ENCODE data around the gene HACD2.

The HACD2 gene

DNA sequence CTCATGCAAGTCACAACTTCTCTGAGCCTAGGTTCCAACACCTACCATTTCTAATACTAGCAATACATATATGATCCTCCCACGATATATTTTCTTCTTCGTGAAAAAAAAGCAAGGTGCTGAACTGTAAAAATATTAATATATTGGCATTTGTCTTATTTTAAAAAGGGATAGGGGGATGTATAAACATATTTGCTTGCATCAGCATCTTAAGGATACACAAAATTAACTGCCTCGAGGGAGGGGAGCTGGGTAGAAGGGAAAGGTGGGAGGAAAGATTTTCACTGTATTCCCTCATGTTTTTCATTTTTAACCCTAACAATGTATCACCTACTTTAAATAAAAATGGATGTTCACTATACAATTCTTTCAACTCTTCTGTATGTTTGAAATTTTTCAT, 1.3 kb downstream of the HACD2 start:
- H3K27ac ChIP-seq (ENCODE audit: low read depth, low read length), result peak overlapping the region; percentile 76

DNA sequence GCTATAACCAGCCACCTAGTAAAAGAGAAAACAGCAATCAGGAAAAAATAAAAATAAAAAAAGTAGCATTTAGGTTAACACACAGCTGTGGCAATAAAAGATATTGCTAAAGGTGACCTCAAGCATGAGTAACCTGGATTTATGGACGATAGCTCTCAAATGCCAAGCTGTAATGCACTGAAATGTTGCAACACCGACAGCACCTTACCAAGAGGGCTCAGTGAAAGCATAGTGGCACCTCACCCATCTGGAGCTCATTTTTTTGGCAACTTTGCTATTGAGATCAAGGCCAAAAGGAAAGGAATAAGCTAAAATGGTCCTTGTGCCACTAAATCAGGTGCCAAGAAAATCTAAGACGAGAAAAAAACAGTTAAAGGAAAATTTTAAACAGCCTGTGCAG, 2.5 kb downstream of the HACD2 start:
- H3K27ac ChIP-seq (ENCODE audit: low read depth, low read length), result peak overlapping the region; percentile 76
- H3K36me3 ChIP-seq (ENCODE audit: control insufficient read depth in 5 of 5, insufficient read depth in 5 of 5, low read length in 5 of 5), result peaks cover 10 to 24% (median 14%) of the 10 kb centered on the region in 5 donors
- peak overlapping the region in 1 of 5 donors; percentile 88 for H3K4me3 ChIP-seq (ENCODE audit: low read depth in 1 of 5, low read length in 5 of 5)
- no peaks in the 10 kb centered on the region for H3K9me3 ChIP-seq (ENCODE audit: control insufficient read depth in 5 of 5, low read length in 5 of 5)
- H3K9ac ChIP-seq (ENCODE audit: low read length in 5 of 5), result peak overlapping the region in 3 of 5 donors; percentile 3 to 63 (median 30)
- H3K4me1 ChIP-seq (ENCODE audit: control insufficient read depth in 5 of 5, insufficient read depth in 5 of 5, low read length in 5 of 5), result peaks cover 0 to 68% (median 33%) of the 10 kb centered on the region in 5 donors
- no peaks in the 10 kb centered on the region for H3K27me3 ChIP-seq (ENCODE audit: control insufficient read depth in 5 of 5, insufficient read depth in 4 of 5, low read length in 5 of 5)

More for the DNA sequence above, 1.3 kb downstream of the HACD2 start:
- Histone ChIP-seq H3K9ac (ENCODE audit: low read length in 5 of 5) (peak overlapping the region in 3 of 5 donors; percentile 70 to 86 (median 74)), H3K27me3 (ENCODE audit: control insufficient read depth in 5 of 5, insufficient read depth in 4 of 5, low read length in 5 of 5) (no peaks in the 10 kb centered on the region), H3K9me3 (ENCODE audit: control insufficient read depth in 5 of 5, low read length in 5 of 5) (no peaks in the 10 kb centered on the region), H3K36me3 (ENCODE audit: control insufficient read depth in 5 of 5, insufficient read depth in 5 of 5, low read length in 5 of 5) (peaks cover 10 to 22% (median 14%) of the 10 kb centered on the region in 5 donors), H3K4me1 (ENCODE audit: control insufficient read depth in 5 of 5, insufficient read depth in 5 of 5, low read length in 5 of 5) (peaks cover 0 to 60% (median 33%) of the 10 kb centered on the region in 5 donors), H3K4me3 (ENCODE audit: low read depth in 1 of 5, low read length in 5 of 5) (peak overlapping the region in 4 of 5 donors; percentile 79 to 96 (median 86))

DNA sequence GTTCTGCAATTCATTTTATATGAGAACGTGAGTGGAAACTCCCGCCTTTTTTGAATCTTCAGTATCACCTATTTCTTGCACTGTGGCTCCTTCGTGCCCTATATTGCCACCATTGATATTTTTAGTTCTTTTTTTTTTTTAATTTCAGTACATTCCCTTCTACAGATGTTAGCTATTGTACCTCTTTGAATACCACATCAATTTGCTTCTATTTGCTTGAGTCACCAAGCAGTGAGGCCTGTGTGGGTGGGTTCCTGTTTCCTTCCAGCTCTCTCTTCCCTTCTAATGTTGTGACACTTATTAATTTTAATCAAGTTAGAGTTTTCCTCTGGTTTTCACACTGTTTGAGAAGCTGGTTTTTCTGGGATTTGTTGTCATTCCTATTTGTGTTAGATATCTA, 8.7 kb downstream of the HACD2 start:
- Histone ChIP-seq H3K4me3 (ENCODE audit: low read depth in 1 of 5, low read length in 5 of 5) (no peak overlapping the region), H3K4me1 (ENCODE audit: control insufficient read depth in 5 of 5, insufficient read depth in 5 of 5, low read length in 5 of 5) (peaks cover 0 to 44% (median 7%) of the 10 kb centered on the region in 5 donors), H3K9me3 (ENCODE audit: control insufficient read depth in 5 of 5, low read length in 5 of 5) (no peaks in the 10 kb centered on the region), H3K27me3 (ENCODE audit: control insufficient read depth in 5 of 5, insufficient read depth in 4 of 5, low read length in 5 of 5) (no peaks in the 10 kb centered on the region), H3K9ac (ENCODE audit: low read length in 5 of 5) (no peak overlapping the region), H3K27ac (ENCODE audit: low read depth, low read length) (peak overlapping the region; percentile 46), H3K36me3 (ENCODE audit: control insufficient read depth in 5 of 5, insufficient read depth in 5 of 5, low read length in 5 of 5) (peaks cover 10 to 37% (median 20%) of the 10 kb centered on the region in 5 donors)

DNA sequence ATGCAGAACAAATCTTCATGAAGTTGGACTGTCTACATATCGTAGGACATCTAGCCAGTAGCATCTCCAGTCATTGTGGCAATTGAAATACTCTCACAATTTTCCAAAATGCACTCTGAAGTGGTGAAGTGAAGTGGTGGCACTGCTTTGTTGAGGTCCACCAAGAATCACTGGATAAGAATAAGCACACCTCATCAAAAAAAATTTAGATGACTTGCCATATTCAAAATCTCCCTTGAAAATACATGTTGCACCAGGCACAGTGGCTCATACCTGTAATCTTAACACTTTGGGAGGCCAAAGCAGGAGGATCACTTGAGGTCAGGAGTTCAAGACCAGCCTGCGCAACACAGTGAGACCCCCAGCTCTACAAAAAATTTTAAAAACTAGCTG, 12.9 kb downstream of the HACD2 start:
- Histone ChIP-seq H3K36me3 (ENCODE audit: control insufficient read depth in 5 of 5, insufficient read depth in 5 of 5, low read length in 5 of 5) (peaks cover 7 to 26% (median 15%) of the 10 kb centered on the region in 5 donors), H3K9ac (ENCODE audit: low read length in 5 of 5) (no peak overlapping the region), H3K27me3 (ENCODE audit: control insufficient read depth in 5 of 5, insufficient read depth in 4 of 5, low read length in 5 of 5) (no peaks in the 10 kb centered on the region), H3K4me1 (ENCODE audit: control insufficient read depth in 5 of 5, insufficient read depth in 5 of 5, low read length in 5 of 5) (peaks cover 0 to 29% (median 8%) of the 10 kb centered on the region in 5 donors), H3K4me3 (ENCODE audit: low read depth in 1 of 5, low read length in 5 of 5) (no peak overlapping the region), H3K9me3 (ENCODE audit: control insufficient read depth in 5 of 5, low read length in 5 of 5) (no peaks in the 10 kb centered on the region), H3K27ac (ENCODE audit: low read depth, low read length) (peak overlapping the region; percentile 6)

DNA sequence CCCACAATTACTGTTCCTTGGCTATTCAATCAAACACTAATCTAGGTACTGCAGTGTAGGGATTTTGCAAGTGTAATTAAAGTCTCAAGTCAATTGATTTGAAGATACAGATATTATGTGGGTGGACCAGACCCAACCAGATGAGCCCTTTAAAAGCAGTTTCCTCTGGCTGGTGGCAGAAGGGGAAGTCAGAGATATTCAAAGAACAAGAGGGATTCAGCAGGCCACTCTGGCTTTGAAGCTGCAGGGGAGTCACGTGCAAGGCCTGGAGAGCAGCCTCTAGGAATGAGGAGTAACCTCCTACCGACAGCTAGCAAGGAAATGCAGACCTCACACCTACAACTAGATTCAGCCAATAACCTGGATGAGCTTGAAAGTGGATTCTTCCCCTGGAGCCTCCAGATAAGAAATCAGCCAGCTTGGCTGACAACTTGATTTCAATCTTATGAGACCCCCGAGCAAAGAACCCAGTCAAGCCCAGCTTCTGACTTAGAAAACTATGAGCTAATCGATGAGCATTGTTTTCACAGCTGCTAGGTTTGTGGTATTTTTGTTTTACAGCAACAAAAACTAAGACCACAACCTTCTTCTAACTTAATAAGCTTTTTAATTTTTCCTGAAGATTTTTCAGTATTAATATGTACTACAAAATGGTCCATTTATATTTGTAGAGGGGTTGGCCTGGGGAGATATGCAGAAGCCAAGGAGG, 13.4 kb downstream of the HACD2 start:
- Histone ChIP-seq H3K9me3 (ENCODE audit: control insufficient read depth in 5 of 5, low read length in 5 of 5) (no peaks in the 10 kb centered on the region), H3K4me1 (ENCODE audit: control insufficient read depth in 5 of 5, insufficient read depth in 5 of 5, low read length in 5 of 5) (peaks cover 0 to 26% (median 6%) of the 10 kb centered on the region in 5 donors), H3K4me3 (ENCODE audit: low read depth in 1 of 5, low read length in 5 of 5) (no peak overlapping the region), H3K27me3 (ENCODE audit: control insufficient read depth in 5 of 5, insufficient read depth in 4 of 5, low read length in 5 of 5) (no peaks in the 10 kb centered on the region), H3K36me3 (ENCODE audit: control insufficient read depth in 5 of 5, insufficient read depth in 5 of 5, low read length in 5 of 5) (peaks cover 6 to 24% (median 14%) of the 10 kb centered on the region in 5 donors), H3K9ac (ENCODE audit: low read length in 5 of 5) (no peak overlapping the region), H3K27ac (ENCODE audit: low read depth, low read length) (peak overlapping the region; percentile 6)

DNA sequence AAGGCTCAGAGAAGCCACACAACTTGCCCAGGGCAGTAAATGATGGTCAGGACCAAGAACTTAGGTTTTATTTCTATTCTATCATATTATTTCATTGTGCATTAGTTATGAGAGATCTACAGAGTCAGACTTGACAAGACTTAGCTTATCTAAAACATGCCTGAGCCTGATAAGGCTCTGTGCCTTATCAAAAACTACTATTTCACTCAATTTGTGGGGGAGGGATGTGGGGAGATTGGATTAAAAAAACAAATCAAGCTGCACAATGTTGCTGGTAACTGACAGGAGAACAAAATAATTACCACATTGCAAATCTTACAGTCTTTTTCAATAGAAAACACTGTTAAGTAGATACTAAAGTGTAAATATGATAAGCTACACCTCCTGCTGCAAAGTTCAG, 16.0 kb downstream of the HACD2 start:
- Histone ChIP-seq H3K36me3 (ENCODE audit: control insufficient read depth in 5 of 5, insufficient read depth in 5 of 5, low read length in 5 of 5) (peaks cover 8 to 41% (median 16%) of the 10 kb centered on the region in 5 donors), H3K4me1 (ENCODE audit: control insufficient read depth in 5 of 5, insufficient read depth in 5 of 5, low read length in 5 of 5) (peaks cover 0 to 20% (median 6%) of the 10 kb centered on the region in 5 donors), H3K27me3 (ENCODE audit: control insufficient read depth in 5 of 5, insufficient read depth in 4 of 5, low read length in 5 of 5) (no peaks in the 10 kb centered on the region), H3K9me3 (ENCODE audit: control insufficient read depth in 5 of 5, low read length in 5 of 5) (no peaks in the 10 kb centered on the region), H3K9ac (ENCODE audit: low read length in 5 of 5) (no peak overlapping the region), H3K27ac (ENCODE audit: low read depth, low read length) (no peak overlapping the region), H3K4me3 (ENCODE audit: low read depth in 1 of 5, low read length in 5 of 5) (no peak overlapping the region)

DNA sequence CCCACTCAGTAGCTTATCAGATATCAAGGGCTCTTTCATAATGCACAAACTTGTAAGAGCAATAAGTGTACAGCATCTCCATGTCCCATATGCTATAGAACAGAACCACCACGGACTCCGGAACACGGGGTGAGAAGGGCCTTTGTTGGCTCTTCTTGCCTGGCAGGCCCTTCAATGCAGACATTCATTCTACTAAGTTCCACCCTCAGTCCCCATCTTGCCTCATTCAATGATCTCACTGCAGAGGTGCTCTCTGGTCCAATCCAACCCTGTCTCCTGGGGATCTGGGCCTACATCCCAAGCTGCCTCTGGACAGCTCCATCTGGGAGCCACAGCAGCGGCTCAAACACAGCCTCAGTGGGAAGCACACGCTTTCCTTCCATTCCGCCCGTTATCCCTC, 16.8 kb downstream of the HACD2 start:
- peak overlapping the region; percentile 7 for H3K27ac ChIP-seq (ENCODE audit: low read depth, low read length)
- H3K4me3 ChIP-seq (ENCODE audit: low read depth in 1 of 5, low read length in 5 of 5), result no peak overlapping the region
- no peaks in the 10 kb centered on the region for H3K9me3 ChIP-seq (ENCODE audit: control insufficient read depth in 5 of 5, low read length in 5 of 5)

DNA sequence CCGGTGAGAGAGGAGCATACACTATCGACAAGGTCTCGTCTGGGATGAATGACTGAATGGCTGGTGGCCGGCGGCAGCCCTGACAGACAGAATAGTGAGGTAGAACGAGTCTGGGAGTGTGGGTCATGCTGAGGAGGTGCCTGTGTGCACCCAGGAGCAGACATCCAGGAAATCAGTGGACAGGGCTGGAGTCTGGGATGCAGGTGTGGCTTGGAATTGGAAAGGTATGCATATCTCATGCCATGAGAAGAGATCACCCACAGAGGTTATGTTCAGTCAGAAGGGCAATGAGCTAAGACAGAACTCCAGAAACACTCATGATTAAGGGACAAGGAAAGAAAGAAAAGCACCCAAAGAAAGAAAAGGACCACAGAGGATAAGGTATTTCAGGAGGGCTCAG, 20.8 kb downstream of the HACD2 start:
- H3K4me1 ChIP-seq (ENCODE audit: control insufficient read depth in 5 of 5, insufficient read depth in 5 of 5, low read length in 5 of 5), result peaks cover 0 to 1% (median 0%) of the 10 kb centered on the region in 5 donors
- H3K27ac ChIP-seq (ENCODE audit: low read depth, low read length), result no peak overlapping the region
- no peak overlapping the region for H3K4me3 ChIP-seq (ENCODE audit: low read depth in 1 of 5, low read length in 5 of 5)
- H3K9ac ChIP-seq (ENCODE audit: low read length in 5 of 5), result no peak overlapping the region
- no peaks in the 10 kb centered on the region for H3K27me3 ChIP-seq (ENCODE audit: control insufficient read depth in 5 of 5, insufficient read depth in 4 of 5, low read length in 5 of 5)
- H3K36me3 ChIP-seq (ENCODE audit: control insufficient read depth in 5 of 5, insufficient read depth in 5 of 5, low read length in 5 of 5), result peaks cover 3 to 34% (median 20%) of the 10 kb centered on the region in 5 donors
- no peaks in the 10 kb centered on the region for H3K9me3 ChIP-seq (ENCODE audit: control insufficient read depth in 5 of 5, low read length in 5 of 5)

More for the DNA sequence above, 16.8 kb downstream of the HACD2 start:
- H3K36me3 ChIP-seq (ENCODE audit: control insufficient read depth in 5 of 5, insufficient read depth in 5 of 5, low read length in 5 of 5), result peaks cover 7 to 42% (median 18%) of the 10 kb centered on the region in 5 donors
- H3K9ac ChIP-seq (ENCODE audit: low read length in 5 of 5), result no peak overlapping the region
- no peaks in the 10 kb centered on the region for H3K27me3 ChIP-seq (ENCODE audit: control insufficient read depth in 5 of 5, insufficient read depth in 4 of 5, low read length in 5 of 5)
- H3K4me1 ChIP-seq (ENCODE audit: control insufficient read depth in 5 of 5, insufficient read depth in 5 of 5, low read length in 5 of 5), result peaks cover 0 to 20% (median 6%) of the 10 kb centered on the region in 5 donors

DNA sequence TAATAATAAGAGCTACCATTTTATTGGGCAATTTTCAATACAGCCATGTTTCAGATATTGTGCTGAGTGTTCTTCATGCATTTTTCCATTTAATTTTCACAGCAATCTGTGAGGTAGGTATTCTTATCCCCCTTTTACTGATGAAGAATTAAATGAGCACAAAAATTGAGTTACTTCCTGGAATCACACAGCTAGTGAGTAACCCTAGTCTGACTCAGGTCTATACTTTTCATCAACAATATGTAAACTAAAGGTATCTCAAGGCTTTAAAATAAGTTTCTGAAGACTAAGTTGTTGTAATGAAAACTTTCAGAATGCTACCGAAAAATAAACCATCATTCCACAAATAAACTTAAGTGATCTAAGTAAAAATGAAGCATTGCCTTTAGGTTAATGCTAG, 22.3 kb downstream of the HACD2 start:
- no peak overlapping the region for H3K9ac ChIP-seq (ENCODE audit: low read length in 5 of 5)
- H3K36me3 ChIP-seq (ENCODE audit: control insufficient read depth in 5 of 5, insufficient read depth in 5 of 5, low read length in 5 of 5), result peaks cover 0 to 32% (median 20%) of the 10 kb centered on the region in 5 donors
- H3K27me3 ChIP-seq (ENCODE audit: control insufficient read depth in 5 of 5, insufficient read depth in 4 of 5, low read length in 5 of 5), result no peaks in the 10 kb centered on the region
- no peaks in the 10 kb centered on the region for H3K9me3 ChIP-seq (ENCODE audit: control insufficient read depth in 5 of 5, low read length in 5 of 5)
- H3K4me1 ChIP-seq (ENCODE audit: control insufficient read depth in 5 of 5, insufficient read depth in 5 of 5, low read length in 5 of 5), result peaks cover 0 to 2% (median 0%) of the 10 kb centered on the region in 5 donors
- H3K4me3 ChIP-seq (ENCODE audit: low read depth in 1 of 5, low read length in 5 of 5), result no peak overlapping the region
- H3K27ac ChIP-seq (ENCODE audit: low read depth, low read length), result peak overlapping the region; percentile 15

DNA sequence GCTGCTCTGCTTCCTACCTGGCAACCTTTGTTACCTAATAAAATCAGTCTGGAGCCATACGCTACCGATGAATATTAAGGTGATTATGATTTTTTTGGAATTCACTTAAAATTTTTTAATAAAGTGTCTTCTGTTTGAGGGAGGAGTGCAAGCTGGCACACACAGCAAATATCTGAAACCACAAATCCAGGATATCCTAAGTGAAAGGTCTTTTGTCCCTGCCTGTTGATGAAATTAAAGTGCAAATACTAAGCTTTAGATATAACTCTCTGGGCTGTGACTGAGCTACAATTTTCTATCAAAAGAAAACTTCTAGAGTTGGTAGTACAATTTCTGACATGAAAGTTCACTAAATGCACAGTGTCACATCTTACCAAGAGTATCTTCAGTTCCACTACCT, 23.7 kb downstream of the HACD2 start:
- Histone ChIP-seq H3K27ac (ENCODE audit: low read depth, low read length) (no peak overlapping the region), H3K9me3 (ENCODE audit: control insufficient read depth in 5 of 5, low read length in 5 of 5) (no peaks in the 10 kb centered on the region), H3K36me3 (ENCODE audit: control insufficient read depth in 5 of 5, insufficient read depth in 5 of 5, low read length in 5 of 5) (peaks cover 0 to 24% (median 17%) of the 10 kb centered on the region in 5 donors), H3K9ac (ENCODE audit: low read length in 5 of 5) (no peak overlapping the region), H3K4me3 (ENCODE audit: low read depth in 1 of 5, low read length in 5 of 5) (no peak overlapping the region), H3K4me1 (ENCODE audit: control insufficient read depth in 5 of 5, insufficient read depth in 5 of 5, low read length in 5 of 5) (peaks cover 0 to 2% (median 0%) of the 10 kb centered on the region in 5 donors), H3K27me3 (ENCODE audit: control insufficient read depth in 5 of 5, insufficient read depth in 4 of 5, low read length in 5 of 5) (no peaks in the 10 kb centered on the region)

Measured in subcutaneous abdominal adipose tissue (tissue), 5 donors.